ENCODE data around the gene DCP2.

DNA sequence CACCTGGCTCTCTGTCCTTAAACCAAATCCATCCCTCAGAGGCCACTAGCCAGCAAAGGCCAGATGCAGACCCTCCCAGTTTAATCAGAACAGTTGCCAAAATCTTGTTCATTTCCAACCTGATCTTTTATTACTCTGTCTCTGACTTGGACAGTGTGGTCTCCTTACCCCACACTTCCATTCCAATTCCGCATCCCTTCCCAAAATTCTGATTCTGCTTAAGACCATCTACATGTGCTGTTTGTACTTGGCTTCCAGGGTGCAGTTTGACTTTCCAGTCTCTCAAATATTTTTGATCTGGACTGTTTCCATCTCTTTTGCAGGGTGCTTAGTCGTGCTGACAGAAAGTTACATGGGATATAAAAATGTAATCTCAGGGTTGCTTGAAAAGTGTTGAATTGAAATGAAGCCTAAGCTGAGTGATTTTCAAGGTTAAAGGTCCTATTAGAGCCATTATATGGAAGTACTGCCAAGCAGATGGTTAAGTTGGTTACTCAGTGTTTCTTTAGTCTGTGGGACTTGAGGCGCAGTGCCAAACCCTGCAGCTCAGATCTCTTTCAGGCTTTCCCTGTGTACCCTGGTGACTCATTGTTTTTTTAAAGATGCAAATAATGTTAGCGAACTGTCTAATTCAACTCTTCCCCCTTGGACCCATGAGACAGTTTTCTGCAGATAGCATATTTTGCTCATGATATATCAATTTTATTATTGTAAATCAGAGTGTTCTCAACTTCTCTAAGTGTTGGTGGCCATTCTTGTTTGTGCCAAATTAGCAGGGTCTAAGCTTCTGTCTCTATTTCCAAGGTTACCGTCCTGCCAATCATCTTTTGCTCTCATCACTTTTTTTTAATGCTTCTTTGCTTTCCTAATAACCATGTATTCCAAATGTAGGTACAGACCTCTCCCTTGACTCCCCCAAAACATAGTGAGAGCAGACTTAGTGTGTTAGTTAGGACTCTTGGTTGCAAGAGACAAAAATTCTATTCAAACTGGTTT, 18.2 kb upstream of the DCP2 start:
- TF ChIP-seq EP300 (IDR thresholded peaks at IDR 0.05) (no peak), POLR2A (IDR thresholded peaks at IDR 0.05) (no peak)
- TF ChIP-seq, protein P1, sequence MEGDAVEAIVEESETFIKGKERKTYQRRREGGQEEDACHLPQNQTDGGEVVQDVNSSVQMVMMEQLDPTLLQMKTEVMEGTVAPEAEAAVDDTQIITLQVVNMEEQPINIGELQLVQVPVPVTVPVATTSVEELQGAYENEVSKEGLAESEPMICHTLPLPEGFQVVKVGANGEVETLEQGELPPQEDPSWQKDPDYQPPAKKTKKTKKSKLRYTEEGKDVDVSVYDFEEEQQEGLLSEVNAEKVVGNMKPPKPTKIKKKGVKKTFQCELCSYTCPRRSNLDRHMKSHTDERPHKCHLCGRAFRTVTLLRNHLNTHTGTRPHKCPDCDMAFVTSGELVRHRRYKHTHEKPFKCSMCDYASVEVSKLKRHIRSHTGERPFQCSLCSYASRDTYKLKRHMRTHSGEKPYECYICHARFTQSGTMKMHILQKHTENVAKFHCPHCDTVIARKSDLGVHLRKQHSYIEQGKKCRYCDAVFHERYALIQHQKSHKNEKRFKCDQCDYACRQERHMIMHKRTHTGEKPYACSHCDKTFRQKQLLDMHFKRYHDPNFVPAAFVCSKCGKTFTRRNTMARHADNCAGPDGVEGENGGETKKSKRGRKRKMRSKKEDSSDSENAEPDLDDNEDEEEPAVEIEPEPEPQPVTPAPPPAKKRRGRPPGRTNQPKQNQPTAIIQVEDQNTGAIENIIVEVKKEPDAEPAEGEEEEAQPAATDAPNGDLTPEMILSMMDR (IDR thresholded peaks at IDR 0.05) = no peak
